ENCODE results near the gene OR8G1.

- TF ChIP-seq, protein P1, sequence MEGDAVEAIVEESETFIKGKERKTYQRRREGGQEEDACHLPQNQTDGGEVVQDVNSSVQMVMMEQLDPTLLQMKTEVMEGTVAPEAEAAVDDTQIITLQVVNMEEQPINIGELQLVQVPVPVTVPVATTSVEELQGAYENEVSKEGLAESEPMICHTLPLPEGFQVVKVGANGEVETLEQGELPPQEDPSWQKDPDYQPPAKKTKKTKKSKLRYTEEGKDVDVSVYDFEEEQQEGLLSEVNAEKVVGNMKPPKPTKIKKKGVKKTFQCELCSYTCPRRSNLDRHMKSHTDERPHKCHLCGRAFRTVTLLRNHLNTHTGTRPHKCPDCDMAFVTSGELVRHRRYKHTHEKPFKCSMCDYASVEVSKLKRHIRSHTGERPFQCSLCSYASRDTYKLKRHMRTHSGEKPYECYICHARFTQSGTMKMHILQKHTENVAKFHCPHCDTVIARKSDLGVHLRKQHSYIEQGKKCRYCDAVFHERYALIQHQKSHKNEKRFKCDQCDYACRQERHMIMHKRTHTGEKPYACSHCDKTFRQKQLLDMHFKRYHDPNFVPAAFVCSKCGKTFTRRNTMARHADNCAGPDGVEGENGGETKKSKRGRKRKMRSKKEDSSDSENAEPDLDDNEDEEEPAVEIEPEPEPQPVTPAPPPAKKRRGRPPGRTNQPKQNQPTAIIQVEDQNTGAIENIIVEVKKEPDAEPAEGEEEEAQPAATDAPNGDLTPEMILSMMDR (IDR thresholded peaks at IDR 0.05), result no peak
- TF ChIP-seq POLR2A (IDR thresholded peaks at IDR 0.05; ENCODE audit: low read depth) (no peak), POLR2AphosphoS5 (IDR thresholded peaks at IDR 0.05) (no peak), EP300 (IDR thresholded peaks at IDR 0.05) (no peak)
Measured at GRCh38 chr11:124211321-124211720, 29.6 kb upstream of the OR8G1 start.

All from esophagus muscularis mucosa (tissue), 4 donors.